ENCODE results near the gene TNFSF13.
A peak's percentile ranks its signal among the peaks of the same experiment; 100 is the strongest.

The TNFSF13 gene

DNA sequence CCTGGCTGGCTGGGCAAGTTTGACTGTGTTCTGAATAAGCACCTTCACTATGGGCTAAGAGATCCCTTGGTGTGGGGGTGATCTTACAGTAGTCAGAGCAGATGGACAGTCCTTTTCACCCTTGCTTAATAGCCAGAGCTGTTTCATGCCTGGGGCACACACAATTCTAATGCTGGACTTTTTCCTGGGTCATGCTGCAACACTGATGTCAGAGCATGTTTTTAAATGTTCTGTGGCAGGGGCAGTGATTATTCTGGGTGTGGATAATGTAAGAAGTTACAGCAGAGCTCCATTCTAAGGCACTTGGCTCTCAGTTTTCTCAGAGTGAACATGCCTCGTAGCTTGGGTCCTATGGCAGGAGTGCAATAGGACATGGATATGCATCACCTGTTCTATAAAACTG is 16.9 kb downstream of the TNFSF13 start:
- DNase-seq: no peak

DNA sequence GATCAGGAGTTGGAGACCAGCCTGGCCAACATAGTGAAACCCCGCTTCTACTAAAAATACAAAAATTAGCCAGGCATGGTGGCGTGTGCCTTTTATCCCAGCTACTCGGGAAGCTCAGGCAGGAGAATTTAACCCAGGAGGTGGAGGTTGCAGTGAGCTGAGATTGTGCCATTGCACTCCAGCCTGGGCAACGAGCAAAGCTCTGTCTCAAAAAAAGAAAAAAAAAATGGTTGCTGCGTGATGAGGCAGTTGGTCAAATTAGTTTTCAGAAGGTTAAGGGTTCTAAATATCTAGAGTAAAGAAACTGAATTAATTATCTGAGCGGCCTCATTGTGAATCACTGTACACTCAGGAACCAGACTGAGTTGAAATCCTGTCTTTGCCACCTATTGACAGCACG is 17.4 kb downstream of the TNFSF13 start:
- no peak for DNase-seq

DNA sequence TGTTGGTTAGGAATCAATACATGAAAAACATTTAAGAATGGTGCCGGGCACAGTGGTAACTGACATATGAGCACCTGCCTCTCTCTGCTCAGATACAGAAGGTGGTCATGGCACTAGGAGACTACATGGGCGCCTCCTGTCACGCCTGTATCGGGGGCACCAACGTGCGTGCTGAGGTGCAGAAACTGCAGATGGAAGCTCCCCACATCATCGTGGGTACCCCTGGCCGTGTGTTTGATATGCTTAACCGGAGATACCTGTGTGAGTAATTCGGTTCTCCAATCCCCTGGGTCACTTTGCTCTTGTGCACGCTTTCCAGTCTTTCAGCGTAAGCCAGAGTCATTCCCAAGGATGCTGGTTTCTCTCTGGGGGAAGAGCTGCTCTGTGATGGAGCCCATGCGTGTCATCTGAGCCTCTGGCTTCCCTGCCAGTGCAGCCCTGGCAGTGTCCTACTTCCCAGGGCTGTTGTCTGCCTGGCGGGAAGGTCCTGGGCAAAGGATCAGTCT is 17.9 kb downstream of the TNFSF13 start:
- DNase-seq: no peak

DNA sequence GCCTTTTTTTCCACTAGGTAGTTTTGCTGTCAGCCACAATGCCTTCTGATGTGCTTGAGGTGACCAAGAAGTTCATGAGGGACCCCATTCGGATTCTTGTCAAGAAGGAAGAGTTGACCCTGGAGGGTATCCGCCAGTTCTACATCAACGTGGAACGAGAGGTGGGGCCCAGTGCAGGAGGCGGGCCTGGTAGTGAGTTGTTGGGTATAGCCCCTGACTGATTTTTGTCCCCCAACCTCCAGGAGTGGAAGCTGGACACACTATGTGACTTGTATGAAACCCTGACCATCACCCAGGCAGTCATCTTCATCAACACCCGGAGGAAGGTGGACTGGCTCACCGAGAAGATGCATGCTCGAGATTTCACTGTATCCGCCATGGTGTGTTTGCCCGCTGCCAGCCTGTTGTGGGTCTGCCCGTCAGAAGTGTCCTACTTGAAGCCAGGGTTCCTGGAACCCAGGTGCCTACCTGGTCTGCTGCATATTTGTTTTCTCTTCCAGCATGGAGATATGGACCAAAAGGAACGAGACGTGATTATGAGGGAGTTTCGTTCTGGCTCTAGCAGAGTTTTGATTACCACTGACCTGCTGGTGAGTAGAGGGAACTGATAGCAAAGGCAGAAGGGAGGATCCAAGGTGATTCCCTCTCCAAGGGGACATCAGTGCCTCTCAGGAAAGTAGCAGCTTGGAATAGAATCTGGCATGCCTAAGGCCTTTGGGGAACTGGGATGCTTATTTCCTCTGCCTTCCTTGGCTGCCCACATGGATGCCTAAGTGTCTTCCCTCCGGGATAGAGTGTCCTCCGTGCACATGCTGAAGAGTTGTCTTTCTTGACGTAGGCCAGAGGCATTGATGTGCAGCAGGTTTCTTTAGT is 19.0 kb downstream of the TNFSF13 start:
- no peak for DNase-seq

DNA sequence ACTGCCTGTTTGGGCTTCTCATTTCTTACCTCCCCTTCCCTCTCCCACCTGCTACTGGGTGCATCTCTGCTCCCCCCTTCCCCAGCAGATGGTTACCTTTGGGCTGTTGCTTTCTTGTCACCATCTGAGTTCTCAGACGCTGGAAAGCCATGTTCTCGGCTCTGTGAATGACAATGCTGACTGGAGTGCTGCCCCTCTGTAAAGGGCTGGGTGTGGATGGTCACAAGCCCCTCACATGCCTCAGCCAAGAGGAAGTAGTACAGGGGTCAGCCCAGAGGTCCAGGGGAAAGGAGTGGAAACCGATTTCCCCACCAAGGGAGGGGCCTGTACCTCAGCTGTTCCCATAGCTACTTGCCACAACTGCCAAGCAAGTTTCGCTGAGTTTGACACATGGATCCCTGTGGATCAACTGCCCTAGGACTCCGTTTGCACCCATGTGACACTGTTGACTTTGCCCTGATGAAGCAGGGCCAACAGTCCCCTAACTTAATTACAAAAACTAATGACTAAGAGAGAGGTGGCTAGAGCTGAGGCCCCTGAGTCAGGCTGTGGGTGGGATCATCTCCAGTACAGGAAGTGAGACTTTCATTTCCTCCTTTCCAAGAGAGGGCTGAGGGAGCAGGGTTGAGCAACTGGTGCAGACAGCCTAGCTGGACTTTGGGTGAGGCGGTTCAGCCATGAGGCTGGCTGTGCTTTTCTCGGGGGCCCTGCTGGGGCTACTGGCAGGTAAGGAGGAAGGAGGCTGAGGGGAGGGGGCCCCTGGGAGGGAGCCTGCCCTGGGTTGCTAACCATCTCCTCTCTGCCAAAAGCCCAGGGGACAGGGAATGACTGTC is 20.7 kb downstream of the TNFSF13 start, which contains the start of gene CD68:
CD68 (plus strand) TSS at position 638 of the 833 bp plus-strand sequence; CDS start at position 678, 40 bp downstream.
- peak; percentile 87 for DNase-seq

DNA sequence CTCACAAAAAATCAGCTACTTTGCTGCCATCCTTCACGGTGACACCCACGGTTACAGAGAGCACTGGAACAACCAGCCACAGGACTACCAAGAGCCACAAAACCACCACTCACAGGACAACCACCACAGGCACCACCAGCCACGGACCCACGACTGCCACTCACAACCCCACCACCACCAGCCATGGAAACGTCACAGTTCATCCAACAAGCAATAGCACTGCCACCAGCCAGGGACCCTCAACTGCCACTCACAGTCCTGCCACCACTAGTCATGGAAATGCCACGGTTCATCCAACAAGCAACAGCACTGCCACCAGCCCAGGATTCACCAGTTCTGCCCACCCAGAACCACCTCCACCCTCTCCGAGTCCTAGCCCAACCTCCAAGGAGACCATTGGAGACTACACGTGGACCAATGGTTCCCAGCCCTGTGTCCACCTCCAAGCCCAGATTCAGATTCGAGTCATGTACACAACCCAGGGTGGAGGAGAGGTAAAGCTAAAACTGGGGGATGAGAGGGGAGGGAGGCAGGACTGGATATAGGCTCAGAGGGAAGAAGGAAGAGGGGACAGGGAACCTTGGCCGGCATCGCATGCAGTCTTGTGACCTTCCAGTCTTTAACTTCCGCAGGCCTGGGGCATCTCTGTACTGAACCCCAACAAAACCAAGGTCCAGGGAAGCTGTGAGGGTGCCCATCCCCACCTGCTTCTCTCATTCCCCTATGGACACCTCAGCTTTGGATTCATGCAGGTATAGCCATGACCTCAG is 21.5 kb downstream of the TNFSF13 start:
- peak; percentile 35 for DNase-seq

DNA sequence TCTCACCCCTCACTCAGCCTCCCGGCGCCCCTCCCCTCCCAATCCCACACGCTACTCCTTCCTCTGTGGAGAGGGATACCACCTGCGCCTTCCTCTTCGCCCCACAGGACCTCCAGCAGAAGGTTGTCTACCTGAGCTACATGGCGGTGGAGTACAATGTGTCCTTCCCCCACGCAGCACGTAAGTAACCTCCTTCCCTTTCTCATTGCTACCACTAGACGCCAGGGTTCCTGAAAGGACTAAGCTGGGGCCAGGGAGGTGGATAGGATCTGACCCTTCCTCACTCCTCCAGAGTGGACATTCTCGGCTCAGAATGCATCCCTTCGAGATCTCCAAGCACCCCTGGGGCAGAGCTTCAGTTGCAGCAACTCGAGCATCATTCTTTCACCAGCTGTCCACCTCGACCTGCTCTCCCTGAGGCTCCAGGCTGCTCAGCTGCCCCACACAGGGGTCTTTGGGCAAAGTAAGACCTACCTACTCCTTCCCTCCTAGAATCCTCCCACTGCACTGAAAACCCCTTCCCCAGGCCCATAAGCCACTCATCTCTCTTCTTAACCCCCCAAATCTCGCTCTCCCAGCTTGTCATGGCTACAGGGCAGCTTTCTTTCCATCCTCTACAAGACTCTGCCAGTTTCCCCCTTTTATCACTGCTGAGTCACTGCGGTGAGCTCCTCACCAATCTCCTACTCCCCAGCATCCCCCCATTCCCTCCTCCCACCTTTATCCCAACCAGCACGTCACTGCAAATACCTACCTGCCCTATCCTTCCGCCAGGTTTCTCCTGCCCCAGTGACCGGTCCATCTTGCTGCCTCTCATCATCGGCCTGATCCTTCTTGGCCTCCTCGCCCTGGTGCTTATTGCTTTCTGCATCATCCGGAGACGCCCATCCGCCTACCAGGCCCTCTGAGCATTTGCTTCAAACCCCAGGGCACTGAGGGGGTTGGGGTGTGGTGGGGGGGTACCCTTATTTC is 22.3 kb downstream of the TNFSF13 start:
- no peak for DNase-seq

DNA sequence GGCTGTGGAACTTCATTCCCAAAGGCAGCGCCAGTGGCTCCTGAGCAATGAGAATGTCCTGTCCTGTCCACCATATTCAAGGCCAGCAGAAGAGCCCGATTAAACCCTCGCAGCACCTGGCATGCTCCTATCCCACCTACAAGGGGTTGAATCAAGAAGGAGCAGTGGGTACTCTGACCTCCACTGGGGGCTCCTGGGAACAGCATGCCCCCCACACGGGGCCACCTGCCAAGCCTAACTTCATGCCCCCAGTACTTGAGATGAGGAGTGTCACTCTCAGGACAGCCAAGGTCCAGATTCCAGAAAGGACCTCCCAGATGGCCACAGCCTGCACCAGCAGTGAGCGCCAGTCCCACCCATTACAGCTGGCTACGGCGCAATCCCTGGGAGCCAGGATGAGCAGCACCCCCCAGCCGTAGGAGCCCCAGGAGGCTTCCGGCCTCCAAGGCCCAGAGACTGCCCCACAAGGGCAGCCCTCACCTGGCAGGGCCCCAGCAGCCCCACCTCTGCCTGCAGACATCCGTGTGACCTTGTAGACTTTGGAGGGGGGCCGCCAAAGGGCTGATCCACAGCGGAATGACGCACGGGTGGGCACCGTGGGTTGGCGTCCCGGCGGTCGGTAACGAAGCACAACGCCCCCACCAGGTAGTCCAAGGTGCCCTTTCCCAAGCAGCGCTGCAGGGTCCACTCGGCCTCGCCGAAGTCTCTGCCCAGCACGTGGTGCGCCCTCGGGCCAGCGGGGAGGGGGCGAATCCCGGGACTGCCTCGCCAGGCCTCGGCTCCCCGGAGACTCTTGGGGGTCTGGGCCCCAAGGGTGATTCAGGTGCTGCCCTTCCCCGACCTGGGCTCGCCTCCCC is 24.1 kb downstream of the TNFSF13 start:
- DNase-seq: no peak

DNA sequence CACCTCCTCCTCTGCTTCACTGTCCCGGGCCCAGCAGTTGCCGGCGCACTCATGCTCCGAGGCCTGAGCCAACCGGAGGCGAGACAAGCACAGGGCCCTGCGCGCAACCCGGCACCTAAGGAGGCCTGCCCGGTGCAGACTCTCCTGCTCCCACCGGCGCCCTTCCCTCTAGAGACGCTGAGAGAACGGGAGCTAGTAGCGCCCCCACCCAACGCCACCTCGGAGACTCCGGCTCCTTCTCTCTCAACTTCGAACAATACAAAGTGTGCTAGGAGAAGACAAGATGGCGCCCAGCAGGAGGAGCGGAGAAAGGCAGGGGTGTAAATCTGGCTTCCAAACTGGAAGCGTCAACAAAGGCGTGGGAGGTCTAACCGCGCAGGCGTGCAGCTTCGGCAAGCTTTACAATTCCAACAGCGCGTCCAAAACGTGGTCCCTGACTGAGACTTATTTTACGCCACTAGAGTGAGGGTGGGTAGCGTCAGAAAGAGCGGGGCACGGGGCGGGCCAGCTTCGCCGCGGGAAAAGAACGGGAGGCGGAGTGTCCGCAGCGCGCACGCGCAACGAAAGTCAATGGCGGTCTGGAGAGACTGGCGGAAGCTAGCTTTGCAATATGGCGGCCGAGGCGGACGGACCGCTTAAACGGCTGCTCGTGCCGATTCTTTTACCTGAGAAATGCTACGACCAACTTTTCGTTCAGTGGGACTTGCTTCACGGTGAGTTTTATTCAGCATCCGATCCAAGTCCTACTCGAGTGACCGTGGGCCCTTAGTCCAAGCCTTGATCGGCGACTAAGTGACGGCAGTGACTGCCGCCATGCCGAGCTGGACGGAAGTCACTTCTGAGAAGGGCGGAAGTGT is 24.9 kb downstream of the TNFSF13 start, which contains the start of gene MPDU1:
MPDU1 (plus strand) TSS at position 600 of the 857 bp plus-strand sequence; CDS start at position 611, 11 bp downstream.
- peak; percentile 98 for DNase-seq

DNA sequence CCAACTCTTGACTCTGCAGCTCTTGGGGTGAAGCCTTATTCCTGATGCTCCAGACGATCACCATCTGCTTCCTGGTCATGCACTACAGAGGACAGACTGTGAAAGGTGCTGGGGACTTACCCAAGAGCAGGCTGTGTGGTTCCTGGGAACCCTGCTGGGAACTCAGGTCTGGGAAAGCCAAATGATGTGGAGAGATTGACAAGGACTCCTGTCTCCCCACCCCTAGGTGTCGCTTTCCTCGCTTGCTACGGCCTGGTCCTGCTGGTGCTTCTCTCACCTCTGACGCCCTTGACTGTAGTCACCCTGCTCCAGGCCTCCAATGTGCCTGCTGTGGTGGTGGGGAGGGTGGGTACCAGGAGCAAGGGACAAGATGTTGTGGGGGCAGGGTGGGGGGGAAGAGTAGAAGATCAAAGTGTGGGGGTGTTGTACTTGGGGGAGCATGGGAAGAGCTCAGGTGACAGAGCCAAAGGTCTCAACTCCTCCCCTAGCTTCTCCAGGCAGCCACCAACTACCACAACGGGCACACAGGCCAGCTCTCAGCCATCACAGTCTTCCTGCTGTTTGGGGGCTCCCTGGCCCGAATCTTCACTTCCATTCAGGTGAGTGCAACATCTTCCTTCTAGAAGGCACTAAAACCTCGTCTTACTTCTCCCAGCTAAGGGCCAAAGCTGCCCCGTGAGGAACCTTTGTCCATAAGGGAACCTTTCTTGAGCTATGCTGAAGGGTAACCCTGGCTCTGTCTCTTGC is 28.3 kb downstream of the TNFSF13 start:
- no peak for DNase-seq

DNA sequence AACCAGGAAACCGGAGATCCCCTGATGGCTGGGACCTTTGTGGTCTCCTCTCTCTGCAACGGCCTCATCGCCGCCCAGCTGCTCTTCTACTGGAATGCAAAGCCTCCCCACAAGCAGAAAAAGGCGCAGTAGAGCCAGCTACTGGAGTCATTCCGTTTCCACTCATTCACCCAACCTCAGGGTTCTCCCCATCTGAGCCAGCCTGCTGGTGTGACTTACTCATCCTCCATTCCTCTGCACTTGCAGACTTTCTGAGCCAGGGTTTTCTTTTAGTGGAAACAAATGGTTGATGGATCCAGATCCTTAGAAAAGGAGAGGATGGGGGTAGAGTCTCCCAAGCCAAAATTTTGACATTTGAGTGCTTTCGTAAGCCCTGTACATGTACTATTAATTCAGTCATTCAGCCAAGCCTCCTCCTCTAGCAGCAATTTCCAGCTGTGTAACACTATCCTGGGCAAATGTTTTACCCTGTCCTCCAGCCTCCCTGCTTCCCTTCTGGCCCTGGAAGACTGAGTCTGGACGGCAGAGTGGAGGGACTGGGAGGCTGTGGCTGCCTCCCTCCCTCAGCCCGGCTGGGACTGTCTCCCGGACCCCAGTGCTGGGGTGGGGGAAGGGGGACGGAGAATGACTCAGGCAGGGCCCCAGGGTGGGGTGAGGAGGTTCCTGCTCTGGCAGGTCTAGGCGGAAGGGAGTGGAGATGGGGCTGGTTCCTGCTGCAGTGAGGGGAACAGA is 29.0 kb downstream of the TNFSF13 start:
- peak; percentile 91 for DNase-seq

DNA sequence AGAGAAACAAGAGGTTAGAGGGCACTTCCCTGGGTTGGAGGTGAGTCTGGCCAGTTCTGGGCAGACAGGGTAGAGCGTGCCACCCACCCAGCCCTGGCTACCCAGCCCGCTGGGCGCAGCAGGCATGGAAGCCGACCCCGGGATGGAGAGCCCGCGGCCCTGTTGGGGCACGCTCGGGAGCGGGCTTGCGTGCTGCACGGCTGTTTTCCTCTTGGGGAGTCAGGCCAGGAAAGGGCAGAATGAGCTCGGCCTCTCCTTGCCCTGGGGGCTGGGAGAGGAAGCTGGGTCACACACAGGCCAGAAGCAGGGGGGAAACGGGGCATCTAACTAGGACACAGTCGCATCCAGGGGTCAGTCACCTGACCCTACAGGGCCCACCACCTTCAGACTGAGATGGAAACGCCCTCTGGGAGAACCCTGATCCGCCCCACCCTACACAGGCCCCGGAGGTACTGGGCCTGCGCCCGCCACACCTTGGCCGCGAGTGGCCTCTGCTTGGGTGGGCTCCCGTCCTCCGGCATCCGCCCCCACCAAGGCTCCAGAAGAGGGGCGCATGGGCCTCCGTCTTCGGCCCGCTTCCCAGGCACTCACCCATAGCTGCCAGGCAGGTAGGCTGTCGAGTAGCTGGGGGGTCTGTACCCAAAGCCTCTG is 30.1 kb downstream of the TNFSF13 start:
- DNase-seq: no peak

DNA sequence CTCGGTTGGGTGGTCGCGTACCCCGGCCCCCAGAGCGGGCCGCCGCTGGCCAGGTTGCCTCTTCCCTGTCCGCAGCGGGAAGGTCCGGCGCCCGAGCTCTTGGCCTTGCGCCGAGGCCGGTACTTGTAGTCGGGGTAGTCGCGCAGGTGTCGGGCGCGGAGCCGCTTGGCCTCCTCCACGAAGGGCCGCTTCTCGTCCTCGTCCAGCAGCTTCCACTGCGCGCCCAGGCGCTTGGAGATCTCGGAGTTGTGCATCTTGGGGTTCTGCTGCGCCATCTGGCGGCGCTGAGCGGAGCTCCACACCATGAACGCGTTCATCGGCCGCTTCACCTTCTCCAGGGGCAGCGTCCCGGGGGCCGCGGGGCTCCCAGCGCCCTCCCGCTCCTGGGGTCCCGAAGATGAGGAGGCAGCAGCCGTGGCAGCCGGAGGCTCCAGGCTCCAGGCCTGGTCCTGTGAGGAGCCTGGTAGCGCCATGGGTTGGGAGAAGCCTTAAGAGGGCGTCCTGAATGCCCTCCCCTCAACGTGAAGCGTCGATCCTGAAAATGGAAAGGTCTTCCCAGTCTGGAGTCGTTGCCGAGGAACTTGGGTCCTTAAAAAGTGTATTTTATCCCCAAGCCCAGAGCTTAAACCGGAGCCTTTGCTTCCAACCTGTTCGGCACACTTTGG is 30.8 kb downstream of the TNFSF13 start:
- peak; percentile 82 for DNase-seq

DNA sequence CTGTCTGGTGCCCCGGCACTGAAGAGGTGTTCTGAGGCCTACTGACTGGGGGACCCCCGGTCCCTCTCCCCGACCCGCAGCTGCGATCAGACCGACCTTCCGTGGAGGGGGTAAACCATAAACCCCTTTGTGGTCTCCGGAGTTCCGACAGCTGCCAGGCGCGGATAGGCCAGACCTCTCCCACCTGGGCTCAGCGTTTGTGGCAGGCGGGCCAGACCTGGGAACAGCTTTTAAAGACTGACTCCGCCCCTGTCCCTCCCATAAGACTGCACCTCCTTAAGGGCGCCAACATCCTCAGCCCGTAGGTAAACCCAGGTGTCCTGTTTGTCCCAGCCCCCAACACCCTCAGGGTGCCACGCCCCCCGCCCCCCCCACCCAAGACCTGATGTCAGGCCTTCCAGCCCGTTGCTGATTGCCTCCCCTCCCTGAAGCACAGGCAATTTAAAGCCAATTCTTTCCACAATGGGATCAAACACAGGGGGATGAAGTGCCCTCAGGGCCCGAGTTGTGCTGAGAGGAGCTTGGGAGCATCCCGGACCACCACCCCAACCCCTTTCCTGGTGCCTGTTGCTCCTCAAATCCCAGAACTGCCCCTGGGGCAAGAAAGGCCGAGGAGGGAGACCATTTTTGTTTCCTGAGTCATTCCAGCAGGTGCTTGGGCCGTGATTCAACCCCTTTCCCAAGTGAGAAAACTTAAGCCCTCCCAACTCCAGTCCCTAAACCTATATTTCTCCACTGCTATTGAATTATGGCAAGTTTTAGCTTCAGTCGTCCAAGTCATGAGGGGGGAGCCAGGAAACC is 31.5 kb downstream of the TNFSF13 start, which contains the start of gene SOX15:
SOX15 (minus strand) TSS at position 204 of the 801 bp plus-strand sequence. CDS start 418 bp downstream, outside the sequence.
- DNase-seq: no peak

DNA sequence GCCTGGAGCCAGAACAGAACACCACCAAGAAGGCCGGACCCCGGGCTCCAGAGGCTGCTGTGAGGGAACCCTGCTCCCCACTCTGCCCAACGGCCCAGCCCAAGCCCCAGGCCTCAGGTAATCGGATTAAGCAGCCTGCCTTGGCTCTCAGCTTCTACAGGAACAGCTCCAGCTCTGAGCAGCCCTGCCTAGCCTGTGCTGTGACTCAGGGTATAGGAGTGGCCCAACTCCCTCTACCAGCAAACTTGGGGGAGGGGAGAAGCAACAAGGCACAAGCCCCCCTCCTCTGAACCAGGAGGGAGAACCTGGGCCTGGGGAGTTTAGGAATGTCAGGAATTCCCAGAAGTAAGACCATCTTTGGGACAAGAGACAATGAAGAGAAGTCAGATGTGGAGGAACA is 32.2 kb downstream of the TNFSF13 start:
- DNase-seq: peak; percentile 55

Measured in fibroblast of skin of scalp (primary cell).